ENCODE data around the gene ATP6V0E2.

The ATP6V0E2 gene

DNA sequence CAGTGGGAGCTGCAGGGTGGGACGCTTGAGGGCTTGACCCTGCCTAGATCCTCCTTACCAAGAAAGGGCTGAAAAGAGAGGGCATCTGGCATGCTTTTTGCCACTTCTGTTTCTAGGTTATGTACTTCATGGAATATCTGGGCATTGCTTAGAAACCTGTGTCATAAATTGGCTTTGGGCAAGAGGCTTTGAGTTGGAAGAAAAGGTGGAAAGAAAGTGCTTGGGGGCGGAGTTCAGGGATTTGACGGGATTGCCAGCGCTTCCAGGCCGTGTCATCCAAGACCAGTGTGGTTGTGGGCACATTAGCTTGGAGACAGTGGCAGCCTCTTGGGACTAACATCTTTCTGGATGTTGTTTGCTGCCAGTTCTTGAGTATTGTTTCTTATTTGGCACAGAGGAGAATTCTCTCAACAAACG lies 34.8 kb upstream of the ATP6V0E2 start:
- no peak for DNase-seq

DNA sequence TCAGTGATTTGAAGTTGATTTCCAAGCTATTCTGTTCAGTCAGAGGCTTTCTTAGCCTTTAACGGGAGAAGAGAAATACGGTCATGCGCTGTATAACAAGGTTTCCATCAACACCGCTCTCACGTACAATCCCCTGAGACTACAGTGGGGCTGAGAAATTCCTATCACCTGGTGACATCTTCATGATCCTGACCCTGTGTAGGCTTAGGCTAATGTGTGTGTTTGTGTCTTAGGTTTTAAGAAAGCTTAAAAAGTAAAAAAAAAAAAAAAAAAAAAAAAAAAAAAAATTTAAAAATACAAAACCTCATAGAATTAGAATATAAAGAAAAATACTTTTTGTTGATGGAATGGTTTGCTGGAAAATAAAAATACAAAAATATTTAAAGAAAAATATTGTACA lies 33.8 kb upstream of the ATP6V0E2 start:
- no peak for DNase-seq

DNA sequence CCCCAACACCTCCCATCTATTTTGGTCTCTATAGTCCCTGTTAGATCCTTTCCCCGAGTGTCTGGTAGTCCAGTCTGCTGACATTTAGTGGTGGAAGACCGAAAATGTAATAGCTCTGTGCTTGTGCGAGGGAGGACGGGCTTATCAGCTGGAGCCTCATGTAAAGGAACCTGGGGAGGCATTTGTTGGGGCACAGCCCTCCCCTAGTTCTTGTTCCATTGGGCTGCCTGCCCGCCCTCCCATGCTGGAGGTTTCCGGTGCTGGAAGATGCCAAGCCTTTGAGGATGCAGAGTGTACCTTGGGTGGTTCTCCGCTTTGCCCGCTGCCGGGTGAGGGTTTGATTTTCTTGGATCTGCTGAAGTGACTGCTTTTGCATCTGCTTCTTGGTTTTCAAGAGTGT lies 30.2 kb upstream of the ATP6V0E2 start:
- DNase-seq = no peak

DNA sequence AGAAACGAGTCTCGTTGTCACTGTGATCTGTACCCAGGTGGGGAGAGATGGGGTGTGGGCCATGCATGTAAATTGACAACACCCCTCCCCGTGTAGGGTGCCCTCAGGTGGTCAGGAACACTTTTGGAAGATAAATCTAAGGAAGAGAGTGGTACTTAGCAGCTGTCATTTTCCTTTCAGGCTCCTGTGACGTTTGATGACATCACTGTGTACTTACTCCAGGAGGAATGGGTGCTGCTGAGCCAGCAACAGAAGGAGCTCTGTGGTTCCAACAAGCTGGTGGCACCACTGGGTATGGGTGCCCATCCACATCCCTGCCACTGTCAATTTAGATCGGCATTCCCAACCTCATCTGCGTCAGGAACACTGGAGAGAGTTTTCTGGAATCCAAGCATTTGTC lies 29.3 kb upstream of the ATP6V0E2 start:
- DNase-seq = no peak

DNA sequence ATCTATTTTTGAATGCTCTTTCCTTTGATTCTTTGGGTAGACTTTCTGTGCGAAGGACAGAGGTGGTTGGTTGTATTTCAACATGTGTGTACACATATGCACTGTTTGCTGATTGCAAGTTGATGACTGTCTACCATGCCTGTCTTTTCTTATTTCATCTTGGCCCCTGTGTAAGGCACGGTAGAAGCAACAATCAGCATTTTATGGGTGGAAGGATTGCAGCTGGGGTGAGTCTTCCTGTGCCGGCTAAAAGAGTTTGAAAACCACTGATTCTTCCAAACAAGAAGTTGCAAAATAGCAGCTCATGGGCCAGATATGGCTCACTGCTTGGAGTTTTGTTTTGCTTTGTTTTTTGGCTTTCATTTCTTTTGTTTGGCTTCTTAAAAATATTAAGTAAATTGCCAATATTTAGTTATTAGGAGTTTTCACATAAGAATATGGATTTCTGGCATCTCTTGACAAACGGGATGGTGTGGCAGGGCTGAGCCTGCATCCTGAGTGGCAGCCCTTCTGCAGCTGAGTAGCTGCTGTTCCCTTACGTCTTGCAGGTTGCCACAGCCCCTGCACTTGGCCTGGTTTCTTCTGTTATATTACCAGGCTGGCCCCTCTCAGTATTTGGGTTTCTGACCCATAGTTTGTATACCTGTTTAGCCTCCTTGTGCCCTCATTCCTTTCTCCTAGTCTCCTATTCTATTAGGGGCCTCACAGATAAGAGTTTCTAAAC lies 28.4 kb upstream of the ATP6V0E2 start:
- DNase-seq = no peak

DNA sequence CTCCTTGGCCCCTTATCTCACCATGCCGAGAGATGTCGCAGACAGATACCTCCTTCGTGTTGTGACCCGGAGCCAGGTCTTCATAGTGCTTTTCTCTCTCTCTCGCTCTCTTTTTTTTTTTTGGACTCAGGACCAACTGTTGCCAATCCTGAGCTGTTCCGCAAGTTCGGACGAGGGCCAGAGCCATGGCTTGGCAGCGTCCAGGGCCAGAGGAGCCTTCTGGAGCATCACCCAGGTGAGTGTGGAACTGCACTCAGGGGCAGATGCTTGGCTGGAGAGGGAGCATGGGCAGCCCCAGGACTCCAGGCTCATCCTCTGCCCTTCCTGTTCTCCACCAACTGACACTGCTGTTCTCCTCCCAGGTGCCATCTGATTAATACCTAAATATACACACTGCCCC lies 27.7 kb upstream of the ATP6V0E2 start:
- DNase-seq = no peak

DNA sequence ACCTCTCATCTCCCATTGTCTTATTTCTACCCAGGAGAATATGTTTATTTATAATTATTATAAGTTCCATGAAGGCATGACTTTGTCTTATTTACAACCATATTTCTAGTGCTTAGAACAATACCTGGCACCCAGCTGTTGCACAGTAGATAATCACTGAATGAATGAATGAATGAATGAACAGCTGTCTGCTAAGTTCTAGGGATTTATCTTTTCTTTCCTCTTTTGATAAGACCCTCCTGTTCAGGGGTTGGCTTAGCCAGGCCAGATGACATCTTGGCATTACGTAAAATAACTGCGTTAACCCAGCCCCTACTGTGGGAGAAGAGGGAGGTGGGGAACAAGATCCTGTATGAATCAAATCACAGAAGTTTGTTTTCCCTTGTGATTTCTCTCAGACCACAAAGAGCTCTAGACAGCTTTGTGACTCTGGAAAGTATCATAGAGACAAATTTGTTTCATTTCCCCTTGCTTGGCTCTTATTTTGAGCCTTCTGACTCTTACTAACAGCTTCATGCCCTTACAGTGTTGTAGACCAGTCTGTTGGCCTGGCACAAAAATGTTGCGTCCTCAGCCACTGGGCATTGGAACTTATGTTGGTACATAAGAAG lies 27.2 kb upstream of the ATP6V0E2 start:
- DNase-seq = no peak

DNA sequence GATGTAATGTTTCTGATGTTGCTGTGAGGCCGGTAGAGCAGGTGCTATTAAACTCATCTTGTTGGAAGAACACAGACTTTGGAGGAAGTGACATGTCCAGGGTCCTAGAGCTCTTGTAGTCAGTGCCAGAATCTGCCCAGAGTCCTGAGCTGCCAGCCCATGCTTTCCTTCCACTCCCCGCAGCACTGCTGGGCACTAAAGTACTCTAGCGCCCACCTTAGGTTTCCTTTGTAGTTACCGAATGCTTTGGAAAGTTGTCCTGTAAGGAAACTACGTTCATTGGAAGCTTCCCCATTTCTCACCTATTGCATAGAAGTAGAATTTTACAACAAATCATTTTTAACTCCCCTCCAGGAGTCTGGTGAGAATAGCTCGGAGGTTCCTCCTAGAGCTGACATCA lies 24.6 kb upstream of the ATP6V0E2 start:
- no peak for DNase-seq

DNA sequence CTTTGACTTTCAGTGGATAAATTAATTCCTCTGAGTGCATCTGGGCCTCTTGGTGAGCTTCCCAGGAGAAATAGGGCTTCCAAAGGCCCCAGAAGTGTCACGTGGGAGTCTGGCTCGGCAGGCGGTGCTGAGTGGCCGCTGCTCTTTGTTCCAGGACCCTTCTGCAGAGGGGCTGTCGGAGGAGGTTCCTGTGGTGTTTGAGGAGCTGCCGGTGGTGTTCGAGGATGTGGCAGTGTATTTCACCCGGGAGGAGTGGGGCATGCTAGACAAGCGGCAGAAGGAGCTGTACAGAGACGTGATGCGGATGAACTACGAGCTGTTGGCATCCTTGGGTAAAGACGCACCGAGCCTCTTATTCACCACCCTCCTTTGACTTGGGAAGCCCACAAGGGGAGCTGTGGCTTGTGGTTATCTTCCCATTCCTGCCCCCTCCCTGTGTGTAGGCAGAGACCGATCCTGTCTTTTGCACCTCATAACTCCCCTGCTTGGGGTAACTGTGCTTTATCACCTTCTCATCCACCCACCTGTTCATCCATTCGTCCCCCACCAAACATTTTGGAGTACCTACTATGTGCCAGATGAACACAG lies 23.7 kb upstream of the ATP6V0E2 start:
- DNase-seq = no peak

DNA sequence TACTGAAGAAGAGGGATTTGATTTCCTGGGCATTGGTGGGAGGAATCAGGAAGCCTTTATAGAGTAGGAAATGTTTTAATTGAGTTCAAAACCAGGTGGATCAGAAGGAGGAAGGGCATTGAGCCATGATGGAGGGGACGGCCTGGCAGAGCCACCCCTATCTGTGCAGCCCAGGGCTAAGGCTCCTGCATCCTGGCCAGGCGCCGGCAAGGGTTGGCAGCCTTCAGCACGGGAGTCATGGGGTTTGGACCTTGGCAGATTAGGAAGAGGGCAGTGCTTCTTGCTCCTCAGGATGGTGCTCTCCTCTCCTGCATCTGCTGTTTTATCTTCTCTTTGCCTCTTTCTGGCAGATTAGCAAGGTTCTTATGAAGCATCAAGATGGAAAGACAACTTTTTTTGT lies 23.1 kb upstream of the ATP6V0E2 start:
- no peak for DNase-seq

DNA sequence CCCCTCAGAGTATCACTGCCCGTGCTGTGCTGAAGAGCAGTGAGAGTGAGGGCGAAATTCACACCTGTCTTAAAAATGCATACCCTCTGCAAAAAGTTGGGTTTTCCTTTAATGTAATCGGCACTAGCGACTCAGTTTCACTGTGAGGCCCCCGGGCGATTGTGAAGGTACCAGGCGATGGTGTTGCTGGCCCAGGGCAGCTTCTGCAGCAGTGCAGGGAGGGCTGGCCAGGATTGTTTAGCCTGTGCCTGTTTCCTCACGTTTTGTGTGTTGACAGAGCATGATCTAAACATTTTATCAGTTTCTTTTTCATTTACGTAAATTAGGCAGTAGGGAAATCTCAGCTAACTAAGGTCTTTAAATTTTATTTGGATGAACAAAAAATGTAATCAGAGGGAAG lies 22.3 kb upstream of the ATP6V0E2 start:
- no peak for DNase-seq

DNA sequence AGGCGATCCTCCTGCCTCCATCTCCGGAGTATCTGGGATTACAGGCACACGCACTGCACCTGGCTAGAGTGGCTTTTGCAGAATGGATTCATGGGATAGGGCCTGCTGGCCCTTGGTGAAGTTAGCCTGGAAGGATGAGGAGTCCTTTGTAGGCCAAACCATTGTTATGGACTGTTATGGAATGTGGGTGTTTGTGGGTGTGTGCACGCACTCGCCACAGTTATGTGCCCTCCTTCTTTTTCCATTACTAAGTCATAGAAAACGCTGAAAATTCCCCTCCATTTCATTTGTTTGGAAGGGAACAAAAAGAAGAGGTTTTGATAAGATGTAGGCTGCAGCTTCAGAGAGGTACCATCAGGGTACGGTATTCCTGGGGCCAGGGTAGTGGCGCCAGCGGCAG lies 20.6 kb upstream of the ATP6V0E2 start:
- no peak for DNase-seq

DNA sequence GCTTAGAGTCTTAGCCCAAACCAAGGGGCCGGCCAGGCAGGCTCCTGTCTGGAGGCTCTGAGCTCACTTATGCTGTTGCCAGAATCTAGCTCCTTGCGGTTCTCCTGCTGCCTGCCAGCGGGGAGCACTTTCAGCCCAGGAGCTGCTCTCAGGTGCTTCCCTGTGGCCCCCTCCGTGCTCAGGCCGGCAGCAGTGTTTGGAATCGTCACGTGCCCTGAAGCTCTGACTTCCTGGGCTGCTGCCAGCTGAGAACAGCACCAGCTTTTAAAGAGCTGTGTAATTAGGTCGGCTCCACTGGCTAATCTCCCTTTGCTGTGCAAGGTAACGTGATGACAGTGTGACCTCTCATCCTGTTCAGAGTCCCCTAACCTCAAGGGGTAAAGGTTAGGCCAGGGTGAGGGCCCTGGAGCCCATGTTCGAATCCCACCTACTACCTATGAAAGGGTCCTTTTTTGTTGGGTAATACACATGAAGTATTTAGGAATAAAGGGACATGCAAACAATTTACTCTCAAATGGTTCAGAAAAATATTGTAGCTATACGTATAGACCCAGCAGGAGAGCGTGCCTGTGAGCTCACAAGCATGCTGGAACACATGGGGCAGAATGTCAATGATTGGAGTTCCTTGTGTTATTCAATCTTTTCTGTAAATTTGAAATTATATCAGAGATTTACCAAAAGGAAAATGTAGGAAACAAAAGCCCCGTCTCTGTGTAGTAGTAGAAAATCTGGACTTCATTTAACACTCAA lies 19.0 kb upstream of the ATP6V0E2 start:
- DNase-seq = no peak

DNA sequence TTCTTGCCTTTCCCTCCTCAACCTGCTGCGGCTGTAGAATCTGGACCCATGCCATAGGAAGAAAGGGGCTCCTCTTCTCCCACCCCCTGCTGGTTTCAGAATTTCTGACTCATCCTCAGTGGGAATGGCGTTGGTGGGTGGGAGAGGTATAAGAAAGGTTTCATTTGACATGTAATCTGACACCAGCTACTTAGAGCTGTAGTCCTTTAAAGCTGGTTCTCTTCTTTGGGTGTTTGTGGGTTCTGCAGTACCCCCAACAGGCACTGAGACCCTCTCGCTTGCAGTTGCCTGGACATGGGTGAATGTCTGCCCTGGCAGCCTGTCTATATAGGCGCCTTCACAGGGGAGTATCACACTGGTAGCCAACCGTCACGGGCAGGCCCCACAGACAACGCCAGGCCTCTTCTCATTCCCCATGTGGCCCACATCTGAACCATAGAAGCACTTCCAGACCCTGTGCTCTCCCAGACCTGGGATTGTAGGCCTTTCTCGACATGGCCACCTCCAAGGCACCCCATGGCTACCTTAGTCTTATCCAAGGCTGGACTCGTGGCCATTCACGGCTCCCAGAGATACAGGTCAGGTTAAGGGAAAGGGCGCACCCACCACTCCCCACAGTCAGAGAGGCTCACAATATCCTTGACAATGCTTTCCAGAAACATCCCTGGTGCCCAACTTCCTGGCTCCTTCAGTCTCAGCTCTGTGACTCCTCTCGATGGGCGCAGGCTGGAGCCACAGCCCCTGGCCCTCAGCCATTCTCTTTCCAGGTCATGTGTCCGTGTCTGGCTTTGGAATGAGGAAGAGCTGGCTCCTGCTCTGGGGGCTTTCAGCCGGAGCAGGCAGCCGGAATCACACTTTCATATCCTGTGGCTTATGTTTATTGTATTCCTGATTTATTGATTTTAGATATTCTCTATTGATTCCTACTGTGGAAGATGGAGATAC lies 18.1 kb upstream of the ATP6V0E2 start:
- no peak for DNase-seq

DNA sequence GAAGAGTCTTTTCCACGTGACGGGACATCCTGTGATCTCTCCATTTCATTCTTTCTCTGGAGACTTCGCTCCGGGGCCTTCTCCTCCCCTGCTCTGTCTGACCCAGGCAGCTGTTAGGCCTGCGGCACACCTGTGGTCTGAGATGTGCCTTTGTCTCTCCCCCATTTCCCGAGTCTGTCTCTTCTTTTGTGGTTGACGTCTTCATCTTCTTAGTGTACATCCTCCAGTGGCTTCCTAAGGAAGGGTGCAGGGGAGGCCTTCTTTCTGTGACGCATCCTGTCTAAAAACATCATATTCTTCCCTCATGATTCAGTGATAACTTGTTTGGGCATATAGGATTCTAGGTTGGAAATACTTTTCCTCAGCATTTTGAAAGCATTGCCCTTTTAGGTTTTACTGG lies 17.2 kb upstream of the ATP6V0E2 start:
- no peak for DNase-seq

DNA sequence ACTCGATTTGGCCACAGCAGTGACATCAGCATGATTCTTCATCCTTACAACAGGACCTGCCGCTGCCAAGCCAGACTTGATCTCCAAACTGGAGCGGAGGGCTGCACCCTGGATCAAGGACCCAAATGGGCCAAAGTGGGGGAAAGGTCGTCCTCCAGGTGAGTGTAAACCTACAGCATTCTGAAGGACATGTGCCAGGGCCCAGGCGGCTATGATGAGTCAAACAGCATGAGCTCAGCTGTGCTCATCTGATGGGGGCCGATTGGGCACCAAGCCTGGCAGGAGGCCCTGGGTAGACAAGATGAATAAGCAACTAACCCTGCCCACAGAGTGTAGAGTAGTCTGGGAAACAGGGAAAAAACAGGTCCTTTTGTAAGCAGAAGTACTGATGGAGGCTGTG lies 14.4 kb upstream of the ATP6V0E2 start:
- no peak for DNase-seq

DNA sequence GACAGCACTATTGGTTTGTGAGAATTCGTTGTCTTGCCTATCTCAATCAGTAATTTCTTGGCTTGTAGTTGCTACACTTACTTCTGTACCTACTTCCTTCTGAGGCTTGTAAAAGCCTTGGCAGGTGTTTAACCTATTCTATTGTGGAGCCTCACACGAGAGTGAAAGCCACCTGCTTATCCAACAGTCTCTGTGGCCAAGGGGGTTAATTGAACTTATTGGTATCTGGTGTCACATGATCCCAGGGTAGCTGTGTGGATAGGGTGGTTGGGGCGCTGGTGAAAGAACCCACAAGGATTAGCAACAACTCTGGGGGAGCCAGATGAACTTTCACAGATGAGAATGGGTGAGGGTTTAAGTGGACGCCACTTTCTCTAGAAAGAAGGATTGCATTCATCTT lies 13.9 kb upstream of the ATP6V0E2 start:
- no peak for DNase-seq

DNA sequence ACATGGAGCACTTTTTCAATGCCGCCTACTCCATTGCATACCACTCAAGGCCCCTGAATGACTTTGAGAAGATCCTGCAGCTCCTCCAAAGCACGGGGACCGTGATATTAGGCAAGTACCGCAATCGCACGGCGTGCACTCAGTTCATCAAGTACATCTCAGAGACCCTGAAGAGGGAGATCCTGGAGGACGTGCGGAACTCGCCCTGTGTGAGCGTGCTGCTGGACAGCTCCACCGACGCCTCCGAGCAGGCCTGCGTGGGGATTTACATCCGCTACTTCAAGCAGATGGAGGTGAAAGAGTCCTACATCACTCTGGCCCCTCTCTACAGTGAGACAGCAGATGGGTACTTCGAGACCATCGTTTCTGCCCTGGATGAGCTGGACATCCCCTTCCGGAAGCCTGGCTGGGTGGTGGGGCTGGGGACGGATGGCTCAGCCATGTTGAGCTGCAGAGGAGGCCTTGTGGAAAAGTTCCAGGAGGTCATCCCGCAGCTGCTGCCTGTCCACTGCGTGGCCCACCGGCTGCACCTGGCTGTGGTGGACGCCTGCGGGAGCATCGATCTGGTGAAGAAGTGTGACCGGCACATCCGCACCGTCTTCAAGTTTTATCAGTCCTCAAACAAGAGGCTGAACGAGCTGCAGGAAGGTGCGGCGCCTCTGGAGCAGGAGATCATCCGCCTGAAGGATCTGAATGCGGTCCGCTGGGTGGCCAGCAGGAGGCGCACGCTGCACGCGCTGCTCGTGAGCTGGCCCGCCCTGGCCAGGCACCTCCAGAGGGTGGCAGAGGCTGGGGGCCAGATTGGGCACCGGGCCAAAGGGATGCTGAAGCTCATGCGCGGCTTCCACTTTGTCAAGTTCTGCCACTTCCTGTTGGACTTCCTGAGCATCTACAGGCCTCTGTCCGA lies 12.7 kb upstream of the ATP6V0E2 start:
- peak; percentile 25 for DNase-seq

DNA sequence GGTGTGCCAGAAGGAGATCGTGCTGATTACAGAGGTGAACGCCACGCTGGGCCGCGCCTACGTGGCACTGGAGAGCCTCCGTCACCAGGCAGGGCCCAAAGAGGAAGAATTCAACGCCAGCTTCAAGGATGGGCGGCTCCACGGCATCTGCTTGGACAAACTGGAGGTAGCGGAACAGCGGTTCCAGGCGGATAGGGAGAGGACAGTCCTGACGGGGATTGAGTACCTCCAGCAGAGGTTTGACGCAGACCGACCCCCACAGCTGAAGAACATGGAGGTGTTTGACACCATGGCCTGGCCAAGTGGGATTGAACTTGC lies 12.1 kb upstream of the ATP6V0E2 start:
- no peak for DNase-seq

DNA sequence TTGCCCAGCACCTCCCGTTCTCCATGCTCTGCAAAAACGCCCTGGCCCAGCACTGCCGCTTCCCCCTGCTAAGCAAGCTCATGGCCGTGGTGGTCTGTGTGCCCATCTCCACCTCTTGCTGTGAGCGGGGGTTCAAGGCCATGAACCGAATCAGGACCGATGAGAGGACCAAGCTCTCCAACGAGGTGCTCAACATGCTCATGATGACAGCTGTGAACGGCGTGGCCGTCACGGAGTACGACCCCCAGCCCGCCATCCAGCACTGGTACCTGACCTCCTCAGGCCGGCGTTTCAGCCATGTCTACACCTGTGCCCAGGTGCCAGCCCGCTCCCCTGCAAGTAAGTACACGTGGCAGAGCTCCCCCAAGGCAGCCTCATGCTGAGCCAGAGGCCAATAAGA lies 11.6 kb upstream of the ATP6V0E2 start:
- no peak for DNase-seq

DNA sequence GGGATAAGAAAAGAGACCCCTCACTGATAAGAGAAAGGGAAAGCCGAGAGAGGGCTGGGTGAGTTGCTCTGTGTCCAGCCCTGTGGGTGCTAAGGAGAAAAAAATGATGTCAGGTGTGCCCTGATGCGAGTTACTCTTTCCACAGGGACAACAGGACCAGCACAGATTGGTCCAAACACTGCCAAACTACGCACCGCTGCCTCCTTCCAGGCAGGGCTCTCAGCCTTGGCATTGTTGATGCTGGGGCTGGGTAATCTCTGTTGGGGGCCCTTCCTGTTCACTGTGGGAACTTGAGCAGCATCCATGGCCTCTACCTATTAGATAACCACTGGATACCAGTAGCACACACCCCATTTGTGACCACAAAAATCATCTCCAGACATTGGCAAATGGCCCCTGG lies 10.3 kb upstream of the ATP6V0E2 start:
- DNase-seq = no peak

DNA sequence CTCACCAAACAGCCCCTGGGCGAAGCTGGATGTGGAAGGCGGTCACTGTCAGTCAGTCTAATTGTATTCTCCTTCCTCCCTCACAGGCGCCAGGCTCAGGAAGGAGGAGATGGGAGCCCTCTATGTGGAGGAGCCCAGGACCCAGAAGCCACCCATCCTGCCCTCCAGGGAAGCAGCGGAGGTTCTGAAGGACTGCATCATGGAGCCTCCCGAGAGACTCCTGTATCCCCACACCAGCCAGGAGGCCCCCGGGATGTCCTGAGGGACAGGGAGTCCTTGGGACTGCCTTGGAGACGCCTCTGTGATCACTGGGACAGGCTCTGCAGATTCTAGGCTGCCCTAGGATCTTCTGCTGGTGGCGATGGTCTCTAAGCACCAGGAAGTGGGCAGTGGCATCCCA lies 9.7 kb upstream of the ATP6V0E2 start:
- no peak for DNase-seq

Data from hematopoietic multipotent progenitor cell treated with erythropoietin and hydrocortisone succinate and interleukin-3 and kit ligand, for 4 days (in vitro differentiated cells).